ENCODE data around the gene ST8SIA4.
"Not testable (repeated sequence)": the region's sequence is repeated elsewhere in the genome, so short reads cannot be mapped to it uniquely, and the experiment has no call there.

ST8SIA4 gene

GRCh38 chr5:100788417-100788816 lies 114.7 kb downstream of the ST8SIA4 start:
- no peak for DNase-seq (ENCODE audit: low spot score)

GRCh38 chr5:100787648-100788047 lies 115.4 kb downstream of the ST8SIA4 start:
- DNase-seq (ENCODE audit: low spot score), result no peak

- DNase-seq (ENCODE audit: low spot score), result not testable (repeated sequence)
Observed at GRCh38 chr5:100785536-100785935, 117.5 kb downstream of the ST8SIA4 start.

GRCh38 chr5:100780376-100780870 lies 122.7 kb downstream of the ST8SIA4 start:
- no peak for DNase-seq (ENCODE audit: low spot score)

GRCh38 chr5:100779669-100780375 lies 123.3 kb downstream of the ST8SIA4 start:
- DNase-seq (ENCODE audit: low spot score), result no peak

DNA sequence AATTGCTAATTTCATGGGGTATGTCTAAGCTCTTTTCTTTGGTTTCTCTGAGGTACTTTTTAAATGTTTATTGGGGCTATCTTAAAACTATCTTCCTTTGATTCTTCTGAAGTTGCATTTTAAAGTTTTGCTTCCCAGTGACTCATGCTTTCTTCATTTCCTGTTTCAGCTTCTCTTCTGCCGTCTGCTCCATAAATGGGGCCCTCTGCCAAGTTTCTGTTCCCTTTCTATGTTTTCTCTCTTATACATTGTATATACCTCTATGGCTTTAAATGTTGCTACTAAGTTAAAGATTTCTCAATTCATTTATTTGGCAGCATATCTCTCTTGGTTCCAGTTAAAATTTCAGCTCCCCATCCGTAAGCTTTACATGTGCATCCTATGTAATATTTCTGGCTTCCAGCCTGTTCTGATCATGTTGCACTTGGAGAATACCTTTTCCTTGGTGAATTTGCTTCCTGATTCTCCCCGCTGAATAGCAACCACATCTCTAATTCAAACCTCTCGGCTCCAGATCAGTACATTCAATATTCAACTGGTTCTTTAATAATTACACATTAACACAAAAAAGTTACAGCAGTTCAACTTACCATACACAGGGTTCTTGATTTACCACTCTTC lies 125.3 kb downstream of the ST8SIA4 start:
- no peak for DNase-seq (ENCODE audit: low spot score)

- no peak for DNase-seq (ENCODE audit: low spot score)
Observed at GRCh38 chr5:100775533-100775855, 127.6 kb downstream of the ST8SIA4 start.

- no peak for DNase-seq (ENCODE audit: low spot score)
Observed at GRCh38 chr5:100772548-100772947, 130.5 kb downstream of the ST8SIA4 start.

DNA sequence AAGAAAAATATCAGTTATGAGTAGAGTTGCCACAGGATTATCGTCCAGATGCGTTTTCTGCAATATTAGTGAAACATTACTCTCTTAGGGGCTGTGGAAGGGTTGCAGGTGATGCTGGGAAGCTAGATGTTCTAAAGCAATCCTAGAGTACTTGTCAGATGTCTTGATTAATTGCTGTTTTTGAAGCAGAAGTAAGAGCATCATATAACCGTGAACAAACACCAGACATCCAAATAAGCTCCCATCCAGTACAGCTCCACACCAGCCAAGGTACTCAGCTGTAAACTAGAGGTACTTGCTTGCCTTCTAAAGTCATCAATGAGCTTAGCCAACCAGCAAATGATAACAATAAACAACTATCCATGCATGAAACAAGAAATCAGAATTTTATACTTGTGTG lies 131.1 kb downstream of the ST8SIA4 start:
- DNase-seq (ENCODE audit: low spot score), result peak; percentile 36

GRCh38 chr5:100771181-100771580 lies 131.9 kb downstream of the ST8SIA4 start:
- DNase-seq (ENCODE audit: low spot score), result no peak

- DNase-seq (ENCODE audit: low spot score), result no peak
Observed at GRCh38 chr5:100768221-100768620, 134.9 kb downstream of the ST8SIA4 start.

- DNase-seq (ENCODE audit: low spot score), result no peak
Observed at GRCh38 chr5:100762995-100763394, 140.1 kb downstream of the ST8SIA4 start.

GRCh38 chr5:100762108-100762507 lies 141.0 kb downstream of the ST8SIA4 start:
- no peak for DNase-seq (ENCODE audit: low spot score)

DNA sequence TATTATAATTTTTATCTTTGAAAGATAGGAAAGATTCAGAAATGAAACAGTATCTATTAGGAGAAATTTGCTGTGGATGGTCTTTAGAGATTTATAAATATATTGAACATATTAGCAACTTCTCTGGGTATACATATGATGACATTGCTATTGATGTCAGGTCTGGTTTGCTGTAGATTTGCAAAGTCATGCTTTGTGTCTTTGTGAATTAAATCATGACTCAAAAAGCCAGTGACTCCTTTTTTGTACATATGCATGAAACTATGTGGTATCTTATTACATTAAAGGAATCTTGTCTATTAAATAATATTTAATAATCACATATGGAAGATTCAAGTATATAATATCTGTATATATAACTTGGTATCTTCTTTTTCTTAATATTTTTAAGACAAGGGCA lies 141.9 kb downstream of the ST8SIA4 start:
- DNase-seq (ENCODE audit: low spot score), result no peak

DNA sequence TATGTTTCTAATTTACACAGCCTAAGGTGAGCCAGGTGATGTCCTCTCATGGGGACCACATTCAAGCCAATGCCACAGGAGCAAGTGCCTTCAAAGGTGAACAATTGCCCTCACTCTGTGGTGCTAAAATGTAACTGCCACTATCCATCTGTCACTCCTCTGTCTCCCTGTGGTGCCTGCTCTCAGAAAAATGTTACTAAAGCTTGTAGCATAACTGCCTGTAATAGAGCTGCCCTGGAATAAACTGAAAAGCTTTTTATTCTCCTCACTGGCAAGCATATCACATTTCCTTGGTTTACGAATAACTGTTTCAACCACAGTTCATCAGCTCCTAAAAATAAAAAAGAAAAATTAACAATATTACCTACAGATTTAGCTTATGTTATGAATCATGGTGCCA lies 142.4 kb downstream of the ST8SIA4 start:
- DNase-seq (ENCODE audit: low spot score), result no peak

DNA sequence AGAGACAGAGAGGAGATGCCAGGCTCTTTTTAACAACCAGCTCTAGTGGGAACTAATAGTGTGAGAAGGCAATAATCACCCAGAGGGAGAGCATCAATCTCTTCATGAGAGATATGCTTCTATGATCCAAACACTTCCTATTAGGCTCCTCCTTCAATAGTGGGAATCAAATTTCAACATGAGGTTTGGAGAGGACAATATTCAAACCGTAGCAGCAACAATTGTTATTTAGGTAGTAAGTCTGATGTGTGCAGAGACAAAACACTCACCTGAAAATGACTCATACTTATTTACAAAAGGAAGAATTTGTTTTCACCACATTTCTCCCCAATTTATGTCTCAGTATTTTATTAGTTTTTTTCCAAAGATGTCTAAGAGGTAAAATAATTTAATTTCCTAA lies 144.3 kb downstream of the ST8SIA4 start:
- DNase-seq (ENCODE audit: low spot score), result no peak

GRCh38 chr5:100758306-100758705 lies 144.8 kb downstream of the ST8SIA4 start:
- DNase-seq (ENCODE audit: low spot score), result no peak

GRCh38 chr5:100757618-100758017 lies 145.5 kb downstream of the ST8SIA4 start:
- DNase-seq (ENCODE audit: low spot score), result no peak

Small RNAs within 50 kb of the gene (small RNA-seq; reads per million reads assigned to genes)
- 0 reads per million in 2 experiments for gene MIR548P

Measured in SK-N-DZ (cell line).